ENCODE data around the gene KIF1B. TPM values are rescaled to one million over a fixed set of nuclear protein-coding genes. Genes with fewer than 3 reads are reported as not detected.
"Not testable (repeated sequence)": the region's sequence is repeated elsewhere in the genome, so short reads cannot be mapped to it uniquely, and the experiment has no call there.

Gene KIF1B
- total RNA-seq, 2 experiments from 2014 or later, result 12.3 to 13.5 TPM

DNA sequence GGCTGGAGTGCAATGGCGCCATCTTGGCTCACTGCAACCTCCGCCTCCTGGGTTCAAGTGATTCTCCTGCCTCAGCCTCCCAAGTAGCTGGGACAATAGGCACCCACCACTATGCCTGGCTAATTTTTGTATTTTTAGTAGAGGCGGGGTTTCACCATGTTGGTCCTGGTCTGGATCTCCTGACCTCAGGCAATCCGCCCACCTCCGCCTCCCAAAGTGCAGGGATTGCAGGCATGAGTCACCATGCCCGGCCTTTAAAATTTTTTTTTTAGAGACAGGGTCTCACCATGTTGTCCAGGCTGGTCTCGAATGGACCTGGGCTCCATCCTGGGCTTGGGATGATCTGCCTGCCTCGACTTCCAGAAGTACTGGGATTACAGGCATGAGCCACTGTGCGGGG, 49.2 kb downstream of the KIF1B start:
- H3K27ac Mint-ChIP-seq; H3K27me3 Mint-ChIP-seq; intact Hi-C loops (cut with DNase I, micrococcal nuclease); POLR2A ChIA-PET; H3K9me3 Mint-ChIP-seq (ENCODE audit: low read depth); H3K4me1 Mint-ChIP-seq; H3K4me3 Mint-ChIP-seq; DNase-seq; ATAC-seq: not testable (repeated sequence)
- CTCF ChIA-PET, result interaction anchor here (0.7 kb wide), 1 partner anchor 468 kb away, joined by 3 read pairs; no protein-coding TSS in a partner anchor
- peaks cover 14% of the 10 kb centered on the region for H3K36me3 Mint-ChIP-seq (ENCODE audit: low read depth)

DNA sequence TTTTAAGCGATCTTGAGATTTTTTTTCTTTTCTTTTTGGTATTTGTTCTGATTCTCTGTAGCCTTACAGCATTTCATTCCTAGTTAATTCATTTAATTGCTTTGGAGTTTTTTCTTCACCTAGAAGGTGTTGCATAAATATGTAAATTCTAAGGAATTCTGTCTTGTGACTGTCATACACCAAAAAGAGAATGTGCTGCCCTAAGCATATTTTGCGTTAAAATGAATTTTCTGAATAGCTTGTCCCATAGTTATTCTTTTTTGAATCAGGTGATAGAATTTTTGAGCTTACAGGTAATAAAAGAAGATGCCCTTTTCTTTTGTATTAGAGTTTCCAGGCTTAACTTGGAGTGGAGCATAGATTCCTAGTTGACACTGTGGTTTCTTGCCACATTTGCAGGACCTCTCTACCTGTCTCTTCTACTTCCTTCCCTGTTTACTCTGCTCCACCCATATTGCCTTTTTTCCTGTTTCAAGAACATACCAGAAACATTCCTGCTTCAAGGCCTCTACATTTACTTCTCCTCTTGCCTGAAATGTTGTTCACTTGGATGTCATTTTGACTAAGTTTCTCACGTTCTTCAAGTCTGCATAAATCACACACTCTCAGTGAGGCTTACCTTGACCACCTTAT, 53.2 kb downstream of the KIF1B start:
- intact Hi-C loops (cut with DNase I, micrococcal nuclease), result no loop called here
- Mint-ChIP-seq H3K4me1 (no peaks in the 10 kb centered on the region), H3K9me3 (ENCODE audit: low read depth) (no peaks in the 10 kb centered on the region), H3K27ac (no peak overlapping the region), H3K27me3 (no peaks in the 10 kb centered on the region), H3K4me3 (no peak overlapping the region), H3K36me3 (ENCODE audit: low read depth) (peaks cover 10% of the 10 kb centered on the region)
- no peak for DNase-seq
- ATAC-seq, result no peak
- CTCF ChIA-PET, result interaction anchor here (0.6 to 1.0 kb wide), 2 partner anchors 13 to 41 kb away, joined by 3 read pairs; no protein-coding TSS in a partner anchor
- POLR2A ChIA-PET, result no interaction called here

DNA sequence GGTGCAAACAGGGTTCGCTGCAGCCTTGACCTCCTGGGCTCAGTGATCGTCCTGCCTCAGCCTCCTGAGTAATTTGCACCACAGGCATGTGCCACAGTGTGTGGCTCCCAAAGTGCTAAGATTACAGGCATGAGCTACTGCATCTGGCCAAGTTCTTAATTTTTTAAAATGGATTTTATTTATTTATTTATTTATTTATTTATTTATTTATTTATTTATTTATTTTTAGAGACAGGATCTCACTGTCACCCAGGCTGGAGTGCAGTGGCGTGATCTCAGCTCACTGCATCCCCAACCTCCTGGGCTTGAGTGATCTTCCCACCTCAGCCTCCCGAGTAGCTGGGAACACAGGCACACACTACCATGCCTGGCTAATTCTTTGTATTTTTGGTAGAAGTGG, 54.7 kb downstream of the KIF1B start:
- intact Hi-C loops (cut with DNase I, micrococcal nuclease), result no loop called here
- no peak overlapping the region for H3K4me3 Mint-ChIP-seq
- DNase-seq, result no peak
- H3K27ac Mint-ChIP-seq, result no peak overlapping the region
- POLR2A ChIA-PET, result interaction anchor here (0.6 kb wide), 1 partner anchor 464 kb away, joined by 6 read pairs; no protein-coding TSS in a partner anchor
- H3K27me3 Mint-ChIP-seq, result no peaks in the 10 kb centered on the region
- H3K9me3 Mint-ChIP-seq (ENCODE audit: low read depth), result no peaks in the 10 kb centered on the region
- CTCF ChIA-PET, result interaction anchor here (0.6 kb wide), 1 partner anchor 1659 kb away, joined by 3 read pairs; no protein-coding TSS in a partner anchor
- peaks cover 7% of the 10 kb centered on the region for H3K36me3 Mint-ChIP-seq (ENCODE audit: low read depth)
- H3K4me1 Mint-ChIP-seq, result no peaks in the 10 kb centered on the region
- ATAC-seq, result no peak

DNA sequence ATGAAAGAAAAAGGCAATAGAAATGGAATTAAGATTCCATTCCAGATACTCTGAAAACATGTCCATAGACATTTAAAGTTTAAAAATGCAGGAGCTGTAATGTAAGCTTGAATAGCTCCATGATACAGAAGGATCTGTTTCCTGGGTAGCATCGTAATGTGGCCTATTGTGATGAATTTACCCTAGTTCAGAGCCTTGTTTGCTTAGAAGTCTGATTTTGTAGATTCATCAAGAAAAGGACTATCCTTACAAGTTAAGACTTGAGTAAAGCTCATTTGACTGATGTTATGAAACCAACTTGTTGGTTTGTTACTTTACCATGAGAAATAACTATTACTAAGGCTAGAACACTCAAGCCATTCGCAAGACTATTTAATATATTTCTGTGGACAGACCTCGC, 55.5 kb downstream of the KIF1B start:
- DNase-seq (no peak), ATAC-seq (no peak)
- Mint-ChIP-seq H3K9me3 (ENCODE audit: low read depth) (no peaks in the 10 kb centered on the region), H3K27ac (no peak overlapping the region), H3K36me3 (ENCODE audit: low read depth) (peaks cover 7% of the 10 kb centered on the region), H3K27me3 (no peaks in the 10 kb centered on the region), H3K4me3 (no peak overlapping the region), H3K4me1 (no peaks in the 10 kb centered on the region)
- ChIA-PET CTCF (interaction anchor here (1.0 kb wide), 1 partner anchor 56 kb away, joined by 3 read pairs; the partner anchor contains the start of gene KIF1B), POLR2A (no interaction called here)
- intact Hi-C loops (cut with DNase I, micrococcal nuclease), result no loop called here

DNA sequence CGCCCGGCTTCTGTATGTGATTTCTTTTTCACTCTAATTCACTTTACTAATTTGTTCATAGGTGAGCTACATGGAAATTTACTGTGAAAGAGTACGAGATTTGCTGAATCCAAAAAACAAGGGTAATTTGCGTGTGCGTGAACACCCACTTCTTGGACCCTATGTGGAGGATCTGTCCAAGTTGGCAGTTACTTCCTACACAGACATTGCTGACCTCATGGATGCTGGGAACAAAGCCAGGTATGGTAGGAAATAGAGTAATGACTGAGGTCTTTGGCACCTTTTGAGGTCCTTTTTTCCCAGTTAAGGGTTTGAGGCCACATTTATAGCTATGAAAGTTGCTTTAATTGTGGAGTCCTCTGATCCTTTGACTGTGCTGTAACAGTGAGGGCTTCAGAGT, 56.9 kb downstream of the KIF1B start:
- ChIA-PET POLR2A (interaction anchor here (0.5 kb wide), 1 partner anchor 293 kb away, joined by 4 read pairs; no protein-coding TSS in a partner anchor), CTCF (interaction anchor here (0.6 kb wide), 1 partner anchor 56 kb away, joined by 3 read pairs; no protein-coding TSS in a partner anchor)
- Mint-ChIP-seq H3K27ac (no peak overlapping the region), H3K27me3 (no peaks in the 10 kb centered on the region), H3K4me3 (no peak overlapping the region), H3K36me3 (ENCODE audit: low read depth) (peaks cover 2% of the 10 kb centered on the region), H3K9me3 (ENCODE audit: low read depth) (no peaks in the 10 kb centered on the region), H3K4me1 (peaks cover 3% of the 10 kb centered on the region)
- ATAC-seq, result no peak
- intact Hi-C loops (cut with DNase I, micrococcal nuclease), result no loop called here
- DNase-seq, result no peak

DNA sequence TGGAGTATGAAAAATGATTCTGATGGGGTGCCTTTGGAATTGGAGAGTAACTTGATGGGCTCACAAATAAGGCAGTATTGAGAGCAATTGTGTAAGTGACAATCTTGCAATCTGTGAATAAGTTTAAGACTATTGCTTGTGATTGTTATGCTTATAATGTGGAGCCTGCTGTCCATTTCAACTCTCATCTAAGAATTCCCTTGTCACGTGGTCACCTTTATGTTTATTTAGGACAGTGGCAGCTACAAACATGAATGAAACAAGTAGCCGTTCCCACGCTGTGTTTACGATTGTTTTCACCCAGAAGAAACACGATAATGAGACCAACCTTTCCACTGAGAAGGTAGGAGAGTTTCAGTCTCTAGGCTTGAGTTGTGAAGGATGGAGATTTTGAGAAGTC, 57.6 kb downstream of the KIF1B start:
- POLR2A ChIA-PET, result no interaction called here
- H3K27me3 Mint-ChIP-seq, result no peaks in the 10 kb centered on the region
- ATAC-seq (no peak), DNase-seq (no peak)
- peaks cover 4% of the 10 kb centered on the region for H3K36me3 Mint-ChIP-seq (ENCODE audit: low read depth)
- no peak overlapping the region for H3K4me3 Mint-ChIP-seq
- no peaks in the 10 kb centered on the region for H3K9me3 Mint-ChIP-seq (ENCODE audit: low read depth)
- CTCF ChIA-PET, result no interaction called here
- no peak overlapping the region for H3K27ac Mint-ChIP-seq
- intact Hi-C loops (cut with DNase I, micrococcal nuclease), result no loop called here
- peaks cover 5% of the 10 kb centered on the region for H3K4me1 Mint-ChIP-seq

DNA sequence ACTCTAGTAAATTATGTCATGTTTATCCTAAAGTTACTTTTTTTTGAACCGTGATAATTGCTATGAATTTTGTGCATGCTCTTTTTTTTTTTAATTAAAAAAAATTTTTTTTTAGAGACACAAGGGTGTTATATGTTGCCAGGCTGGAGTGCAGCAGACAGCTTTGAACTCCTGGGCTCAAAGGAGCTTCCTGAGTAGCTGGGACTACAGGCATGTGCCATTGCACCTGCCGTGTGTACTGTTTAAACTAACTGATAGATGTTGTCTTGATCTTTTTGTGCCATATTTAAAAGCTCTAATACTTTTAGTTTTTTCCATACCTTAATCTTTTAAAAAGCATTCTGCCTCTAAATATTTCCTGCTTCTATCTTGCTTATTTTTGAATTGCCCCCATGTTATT, 60.7 kb downstream of the KIF1B start:
- ATAC-seq (no peak), DNase-seq (no peak)
- ChIA-PET CTCF (interaction anchor here (0.6 to 1.5 kb wide), 3 partner anchors 16 to 451 kb away, joined by 3 to 5 read pairs (median 3); partner anchors contain the start of gene KIF1B), POLR2A (no interaction called here)
- Mint-ChIP-seq H3K4me1 (peaks cover 5% of the 10 kb centered on the region), H3K9me3 (ENCODE audit: low read depth) (no peaks in the 10 kb centered on the region), H3K4me3 (no peak overlapping the region), H3K27me3 (no peaks in the 10 kb centered on the region), H3K36me3 (ENCODE audit: low read depth) (peaks cover 10% of the 10 kb centered on the region), H3K27ac (no peak overlapping the region)
- intact Hi-C loops (cut with DNase I, micrococcal nuclease), result no loop called here

DNA sequence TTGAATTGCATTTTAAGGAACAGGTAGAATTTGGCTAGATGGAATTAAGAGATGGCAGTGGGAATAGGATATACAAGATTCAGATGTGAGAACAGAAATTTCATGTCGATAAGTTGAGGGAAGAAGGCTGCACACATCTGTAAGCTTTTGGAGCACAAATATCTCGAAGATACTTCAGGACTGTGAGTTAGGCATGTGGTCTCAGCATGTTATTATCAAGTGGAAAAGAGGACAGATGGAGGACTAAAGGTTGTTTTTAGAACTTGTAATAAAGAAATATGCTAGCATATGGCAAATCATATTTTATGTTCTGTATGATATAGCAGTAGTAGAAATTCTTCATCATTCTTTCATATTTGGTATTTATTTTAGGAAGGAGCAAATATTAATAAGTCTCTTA, 61.5 kb downstream of the KIF1B start:
- ATAC-seq (no peak), DNase-seq (no peak)
- intact Hi-C loops (cut with DNase I, micrococcal nuclease), result no loop called here
- Mint-ChIP-seq H3K4me1 (peaks cover 5% of the 10 kb centered on the region), H3K36me3 (ENCODE audit: low read depth) (peaks cover 10% of the 10 kb centered on the region), H3K27me3 (no peaks in the 10 kb centered on the region), H3K9me3 (ENCODE audit: low read depth) (no peaks in the 10 kb centered on the region), H3K27ac (no peak overlapping the region), H3K4me3 (no peak overlapping the region)
- ChIA-PET POLR2A (no interaction called here), CTCF (no interaction called here)

DNA sequence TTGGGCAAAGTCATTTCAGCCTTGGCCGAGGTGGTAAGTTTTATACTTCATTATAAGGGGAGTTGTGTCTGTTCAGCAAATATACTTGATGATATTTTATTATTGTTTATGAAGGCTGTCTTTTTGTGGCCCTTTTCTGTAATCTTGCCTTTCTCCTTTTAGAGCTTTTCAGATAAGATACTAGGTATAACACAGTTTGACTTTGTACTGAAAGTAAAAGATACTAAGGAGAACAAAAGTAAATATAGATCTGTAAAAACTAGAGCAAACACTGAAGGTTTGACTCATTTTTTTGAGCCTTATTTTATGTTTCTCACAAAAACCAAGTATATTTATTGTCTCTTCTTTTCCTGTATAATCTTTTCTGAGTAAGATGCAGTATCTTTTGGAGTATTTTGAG, 61.9 kb downstream of the KIF1B start:
- ATAC-seq (no peak), DNase-seq (no peak)
- ChIA-PET CTCF (no interaction called here), POLR2A (no interaction called here)
- Mint-ChIP-seq H3K36me3 (ENCODE audit: low read depth) (peaks cover 10% of the 10 kb centered on the region), H3K27me3 (no peaks in the 10 kb centered on the region), H3K27ac (no peak overlapping the region), H3K9me3 (ENCODE audit: low read depth) (no peaks in the 10 kb centered on the region), H3K4me3 (no peak overlapping the region), H3K4me1 (peaks cover 5% of the 10 kb centered on the region)
- intact Hi-C loops (cut with DNase I, micrococcal nuclease), result no loop called here

DNA sequence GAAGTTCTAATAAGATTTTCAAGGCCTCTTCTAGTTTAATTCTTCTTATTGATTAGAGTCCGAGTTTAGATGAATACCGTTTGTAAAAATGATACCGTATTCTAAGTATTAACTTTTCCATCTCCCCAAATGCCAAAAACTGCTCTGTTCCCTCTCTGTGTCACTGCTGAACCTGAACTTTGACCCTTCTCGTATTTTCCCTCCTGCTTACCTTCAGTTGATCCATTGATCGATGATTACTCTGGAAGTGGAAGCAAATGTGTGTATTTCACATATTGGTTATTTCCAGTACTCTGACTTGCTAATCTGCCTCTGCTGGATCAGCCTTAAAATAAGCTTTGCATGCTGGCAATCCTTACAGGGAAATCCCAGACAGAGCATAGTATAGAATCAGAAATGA, 68.5 kb downstream of the KIF1B start:
- ChIA-PET CTCF (no interaction called here), POLR2A (no interaction called here)
- Mint-ChIP-seq H3K9me3 (ENCODE audit: low read depth) (no peaks in the 10 kb centered on the region), H3K36me3 (ENCODE audit: low read depth) (peaks cover 23% of the 10 kb centered on the region), H3K4me3 (no peak overlapping the region), H3K27me3 (no peaks in the 10 kb centered on the region), H3K27ac (no peak overlapping the region), H3K4me1 (peaks cover 28% of the 10 kb centered on the region)
- ATAC-seq (no peak), DNase-seq (no peak)
- intact Hi-C loops (cut with DNase I, micrococcal nuclease), result no loop called here

DNA sequence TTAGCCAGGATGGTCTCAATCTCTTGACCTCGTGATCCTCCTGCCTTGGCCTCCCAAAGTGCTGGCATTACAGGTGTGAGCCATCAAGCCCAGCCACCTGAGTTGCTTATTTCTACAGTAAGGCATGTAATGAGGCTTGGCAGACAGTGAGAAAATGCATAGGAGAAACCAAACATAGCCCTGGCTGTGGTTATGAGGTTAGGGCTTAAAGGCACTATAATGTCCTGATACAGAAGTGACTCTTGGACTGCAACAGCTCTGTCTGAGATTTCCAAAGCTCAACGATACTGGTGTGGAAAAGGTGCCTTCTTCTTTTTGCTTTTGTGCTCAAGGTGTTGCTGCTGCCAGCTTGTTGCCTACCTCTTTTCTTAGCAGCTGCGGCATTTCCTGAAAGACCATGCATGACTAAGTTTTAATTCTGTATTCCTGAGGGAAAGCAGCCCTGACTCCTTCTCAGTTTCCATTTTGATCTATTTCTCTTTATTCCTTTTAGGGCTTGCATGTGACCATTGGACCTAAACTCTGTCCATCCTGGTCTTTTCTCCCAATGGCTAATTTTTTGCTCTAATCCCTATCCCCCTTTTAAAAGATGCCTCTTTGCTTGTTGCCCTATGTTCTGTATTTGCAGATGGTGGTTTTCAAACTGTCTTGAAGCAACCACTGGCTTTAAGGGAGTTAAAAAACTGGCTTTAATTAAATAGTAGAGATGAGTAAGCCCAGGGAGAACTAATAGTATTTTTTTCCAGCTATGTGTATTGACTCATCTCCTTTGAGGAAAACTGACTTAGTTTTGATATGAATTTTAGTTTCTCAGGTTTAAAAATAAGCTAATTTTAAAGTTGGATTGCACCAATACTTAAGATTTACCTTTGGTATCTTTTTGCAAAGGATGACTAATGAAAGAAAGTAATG, 70.3 kb downstream of the KIF1B start:
- H3K27me3 Mint-ChIP-seq, result no peaks in the 10 kb centered on the region
- intact Hi-C loops (cut with DNase I, micrococcal nuclease), result loop anchor here in 1 of 2 experiments (1.0 kb wide), 1 partner anchor 110 kb away; no protein-coding TSS in a partner anchor
- ATAC-seq (peak; percentile 45), DNase-seq (peak; percentile 15)
- H3K27ac Mint-ChIP-seq, result no peak overlapping the region
- H3K4me1 Mint-ChIP-seq, result peaks cover 30% of the 10 kb centered on the region
- peaks cover 19% of the 10 kb centered on the region for H3K36me3 Mint-ChIP-seq (ENCODE audit: low read depth)
- POLR2A ChIA-PET, result interaction anchor here (0.6 to 0.7 kb wide), 2 partner anchors 96 to 110 kb away, joined by 3 to 5 read pairs; no protein-coding TSS in a partner anchor
- H3K9me3 Mint-ChIP-seq (ENCODE audit: low read depth), result no peaks in the 10 kb centered on the region
- CTCF ChIA-PET, result interaction anchor here (1.2 to 1.8 kb wide), 2 partner anchors 16 to 70 kb away, joined by 3 to 5 read pairs; partner anchors contain the start of gene KIF1B
- H3K4me3 Mint-ChIP-seq, result no peak overlapping the region
